Loucy (cell line): ENCODE results near the gene RNF11.
"Not testable (repeated sequence)": the region's sequence is repeated elsewhere in the genome, so short reads cannot be mapped to it uniquely, and the experiment has no call there.

Experiments
- H2AFZ ChIP-seq: fragments of 200-600 bp; sonication (generic); 2 replicates; pipeline ENCODE4 v1.6.0; 2016; ENCODE audit warnings: antibody characterized with exemption, mild to moderate bottlenecking, low read length, moderate library complexity
- H3F3A ChIP-seq: fragments of 200-600 bp; 2 replicates; pipeline ENCODE4 v1.6.0; 2016; ENCODE audit warnings: antibody characterized with exemption, low read depth, mild to moderate bottlenecking
- H3K27me3 ChIP-seq: fragments of 200-600 bp; sonication (generic); 2 replicates; pipeline ENCODE4 v1.6.1; 2014; ENCODE audit warnings: low read length, mild to moderate bottlenecking; ENCODE audit not compliant: insufficient read depth, poor library complexity, severe bottlenecking
- H3K36me3 ChIP-seq: fragments of 200-600 bp; sonication (generic); 2 replicates; pipeline ENCODE4 v1.6.1; 2016; ENCODE audit warnings: low read length; ENCODE audit not compliant: insufficient read depth
- H3K4me1 ChIP-seq: fragments of 200-600 bp; sonication (generic); 2 replicates; pipeline ENCODE4 v1.5.1; 2014; ENCODE audit warnings: low read length, mild to moderate bottlenecking; ENCODE audit not compliant: insufficient read depth, poor library complexity, severe bottlenecking
- H3K4me2 ChIP-seq: fragments of 200-600 bp; sonication (generic); 2 replicates; pipeline ENCODE4 v1.6.0; 2014; ENCODE audit warnings: antibody characterized with exemption, low read length, low read depth, mild to moderate bottlenecking; ENCODE audit not compliant: poor library complexity, severe bottlenecking
- H3K4me3 ChIP-seq: fragments of 200-600 bp; sonication (generic); 2 replicates; pipeline ENCODE4 v1.5.1; 2014; ENCODE audit warnings: low read length, mild to moderate bottlenecking, mixed read lengths; ENCODE audit not compliant: poor library complexity, severe bottlenecking
- H3K79me2 ChIP-seq: fragments of 200-600 bp; sonication (generic); 2 replicates; pipeline ENCODE4 v1.6.1; 2014; ENCODE audit warnings: low read length; ENCODE audit not compliant: insufficient read depth
- H3K9ac ChIP-seq: fragments of 200-600 bp; sonication (generic); 2 replicates; pipeline ENCODE4 v1.6.0; 2014; ENCODE audit warnings: mild to moderate bottlenecking, low read depth, low read length, moderate library complexity; ENCODE audit not compliant: poor library complexity, severe bottlenecking
- H3K9me2 ChIP-seq: fragments of 200-600 bp; sonication (generic); replicated peaks from 2 replicates; pipeline ENCODE4 v1.6.1; 2016; ENCODE audit warnings: low read depth, low read length, mixed read lengths
- H3K9me3 ChIP-seq: fragments of 200-600 bp; sonication (generic); 2 replicates; pipeline ENCODE4 v1.6.1; 2014; ENCODE audit warnings: mild to moderate bottlenecking, antibody characterized with exemption, low read length, low read depth; ENCODE audit not compliant: insufficient read depth
- H4K20me1 ChIP-seq: fragments of 200-600 bp; sonication (generic); 2 replicates; pipeline ENCODE4 v1.6.0; 2014; ENCODE audit warnings: antibody characterized with exemption, low read length, mild to moderate bottlenecking; ENCODE audit not compliant: insufficient read depth, poor library complexity, severe bottlenecking
- EZH2phosphoT487 ChIP-seq: fragments of 200-600 bp; IDR thresholded peaks from 2 replicates; pipeline ENCODE4 v1.6.1; 2018; ENCODE audit warnings: antibody characterized with exemption, mild to moderate bottlenecking, moderate library complexity, borderline replicate concordance
- TF ChIP-seq, protein P1 (sequence below): fragments of 200-600 bp; sonication (generic); conservative IDR thresholded peaks from 2 replicates; pipeline ENCODE4 v1.5.1; 2014; ENCODE audit warnings: mild to moderate bottlenecking, antibody characterized with exemption, low read length

The RNF11 gene

DNA sequence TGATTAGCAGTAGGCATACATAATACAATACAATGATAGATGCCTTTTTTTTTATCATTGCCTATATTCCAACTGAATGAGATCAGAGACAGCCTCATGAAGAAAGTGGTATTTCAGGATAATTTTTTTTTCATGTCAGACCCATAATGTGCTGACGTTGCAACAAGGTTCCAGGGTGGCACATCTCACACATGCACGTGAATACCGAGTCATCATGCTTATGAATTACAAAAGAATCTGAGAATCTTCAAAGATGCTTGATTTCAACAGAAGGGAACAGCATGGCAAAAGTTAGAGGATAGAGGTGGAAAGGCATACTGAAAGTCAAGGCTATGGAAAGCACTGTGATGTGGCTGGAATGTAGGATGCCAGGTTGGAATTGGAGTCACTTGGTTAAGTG lies 5.0 kb upstream of the RNF11 start:
- Histone ChIP-seq H3K4me3 (no peak overlapping the region), H3K9me2 (no peaks in the 10 kb centered on the region), H3K36me3 (no peaks in the 10 kb centered on the region), H3K79me2 (peaks cover 4% of the 10 kb centered on the region; the same call in 1 of the 2 replicates), H3K9ac (no peak overlapping the region), H4K20me1 (no peaks in the 10 kb centered on the region), H3K4me2 (no peak overlapping the region), H3F3A (no peaks in the 10 kb centered on the region), H2AFZ (no peak overlapping the region; the same call in 1 of the 2 replicates), H3K27me3 (no peaks in the 10 kb centered on the region), H3K4me1 (peaks cover 15% of the 10 kb centered on the region), H3K9me3 (no peaks in the 10 kb centered on the region)
- no peak for TF ChIP-seq EZH2phosphoT487
- TF ChIP-seq, protein P1, sequence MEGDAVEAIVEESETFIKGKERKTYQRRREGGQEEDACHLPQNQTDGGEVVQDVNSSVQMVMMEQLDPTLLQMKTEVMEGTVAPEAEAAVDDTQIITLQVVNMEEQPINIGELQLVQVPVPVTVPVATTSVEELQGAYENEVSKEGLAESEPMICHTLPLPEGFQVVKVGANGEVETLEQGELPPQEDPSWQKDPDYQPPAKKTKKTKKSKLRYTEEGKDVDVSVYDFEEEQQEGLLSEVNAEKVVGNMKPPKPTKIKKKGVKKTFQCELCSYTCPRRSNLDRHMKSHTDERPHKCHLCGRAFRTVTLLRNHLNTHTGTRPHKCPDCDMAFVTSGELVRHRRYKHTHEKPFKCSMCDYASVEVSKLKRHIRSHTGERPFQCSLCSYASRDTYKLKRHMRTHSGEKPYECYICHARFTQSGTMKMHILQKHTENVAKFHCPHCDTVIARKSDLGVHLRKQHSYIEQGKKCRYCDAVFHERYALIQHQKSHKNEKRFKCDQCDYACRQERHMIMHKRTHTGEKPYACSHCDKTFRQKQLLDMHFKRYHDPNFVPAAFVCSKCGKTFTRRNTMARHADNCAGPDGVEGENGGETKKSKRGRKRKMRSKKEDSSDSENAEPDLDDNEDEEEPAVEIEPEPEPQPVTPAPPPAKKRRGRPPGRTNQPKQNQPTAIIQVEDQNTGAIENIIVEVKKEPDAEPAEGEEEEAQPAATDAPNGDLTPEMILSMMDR = no peak

DNA sequence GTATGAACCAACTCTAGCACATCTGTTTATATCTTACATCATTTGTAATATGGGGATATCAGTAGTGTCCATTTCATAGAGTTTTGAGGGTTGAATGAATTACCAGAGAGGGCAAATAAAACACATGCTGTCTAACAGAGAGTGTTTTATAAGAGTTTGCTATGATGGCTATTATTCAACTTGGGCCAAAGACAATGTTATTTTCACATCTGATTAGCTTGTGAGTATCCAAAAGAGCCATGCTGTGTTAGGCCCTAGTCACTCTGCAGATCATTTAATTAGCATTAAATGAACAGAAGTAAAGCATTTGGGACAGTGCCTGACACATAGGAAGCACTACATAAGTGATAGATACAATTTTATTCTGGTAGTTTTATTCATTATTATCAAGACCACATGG lies 4.2 kb upstream of the RNF11 start:
- H2AFZ ChIP-seq = no peak overlapping the region
- no peak overlapping the region for H3K4me3 ChIP-seq
- no peak for TF ChIP-seq EZH2phosphoT487
- TF ChIP-seq, protein P1 = no peak

DNA sequence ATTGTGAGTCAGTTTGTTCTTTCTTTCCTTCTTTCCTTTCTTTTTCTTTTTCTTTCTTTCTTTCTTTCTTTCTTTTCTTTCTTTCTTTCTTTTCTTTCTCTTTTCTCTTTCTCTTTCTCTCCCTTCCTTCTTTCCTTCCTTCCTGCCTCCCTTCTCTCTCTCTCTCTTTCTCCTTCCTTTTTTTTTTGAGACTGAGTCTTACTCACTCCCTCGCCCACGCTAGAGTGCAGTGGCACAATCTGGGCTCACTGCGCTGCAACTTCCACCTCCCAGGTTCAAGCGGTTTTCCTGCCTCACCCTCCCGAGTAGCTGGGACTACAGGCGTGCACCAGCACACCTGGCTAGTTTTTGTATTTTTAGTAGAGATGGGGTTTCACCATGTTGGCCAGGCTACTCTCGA lies 1.8 kb upstream of the RNF11 start:
- not testable (repeated sequence) for H3K4me2 ChIP-seq, H2AFZ ChIP-seq, H3K36me3 ChIP-seq, H3K27me3 ChIP-seq, H3F3A ChIP-seq, H3K4me3 ChIP-seq, H3K9ac ChIP-seq, H3K9me3 ChIP-seq, H3K9me2 ChIP-seq
- H3K4me1 ChIP-seq = peaks cover 28% of the 10 kb centered on the region
- peaks cover 35% of the 10 kb centered on the region for H3K79me2 ChIP-seq
- H4K20me1 ChIP-seq = peaks cover 26% of the 10 kb centered on the region

More for the DNA sequence above, 4.2 kb upstream of the RNF11 start:
- no peak overlapping the region for H3K9ac ChIP-seq
- peaks cover 11% of the 10 kb centered on the region for H3K79me2 ChIP-seq
- peaks cover 15% of the 10 kb centered on the region for H3K4me1 ChIP-seq
- peaks cover 6% of the 10 kb centered on the region for H4K20me1 ChIP-seq
- H3F3A ChIP-seq = no peaks in the 10 kb centered on the region
- no peak overlapping the region for H3K4me2 ChIP-seq
- no peaks in the 10 kb centered on the region for H3K9me2 ChIP-seq
- H3K27me3 ChIP-seq = no peaks in the 10 kb centered on the region
- H3K9me3 ChIP-seq = no peaks in the 10 kb centered on the region
- H3K36me3 ChIP-seq = no peaks in the 10 kb centered on the region

DNA sequence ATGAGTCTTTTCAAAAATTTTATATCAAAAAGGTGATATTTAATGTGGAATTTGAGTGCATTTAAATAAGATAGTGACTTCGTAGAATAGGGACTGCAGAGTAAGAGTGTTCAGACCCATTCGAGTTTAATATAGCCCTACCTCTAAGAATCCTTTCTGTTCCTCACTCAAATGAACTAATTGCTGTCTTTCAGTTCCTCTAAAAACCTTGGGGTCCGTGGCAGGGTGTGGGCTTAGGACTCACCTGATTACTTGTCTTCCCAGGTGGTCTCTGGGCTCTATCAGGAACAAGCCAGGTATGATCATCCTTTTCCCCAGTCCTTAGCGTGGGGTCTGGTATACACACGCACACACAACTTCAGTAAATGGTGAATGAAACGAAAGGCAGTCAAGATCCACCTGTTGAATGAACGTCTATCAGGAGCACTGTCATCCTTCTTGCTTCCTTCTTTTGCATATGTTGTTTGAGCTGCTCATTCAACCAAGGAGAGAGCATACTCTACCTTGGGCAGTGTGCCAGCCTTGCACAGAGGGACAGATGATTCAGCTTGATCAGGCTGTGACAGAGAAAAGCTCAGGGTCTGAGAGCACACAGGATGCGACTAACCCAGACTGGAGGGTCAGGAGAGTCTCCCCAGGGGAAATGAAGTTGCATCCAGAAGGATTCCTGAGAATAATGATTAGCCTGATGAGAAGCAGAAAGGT lies 1.2 kb upstream of the RNF11 start:
- Histone ChIP-seq H3K4me2 (peak overlapping the region; percentile 94), H2AFZ (peak overlapping the region; percentile 99), H3F3A (no peaks in the 10 kb centered on the region), H3K9ac (peak overlapping the region; percentile 88), H3K9me2 (no peaks in the 10 kb centered on the region), H3K4me3 (peak overlapping the region; percentile 84), H3K79me2 (peaks cover 41% of the 10 kb centered on the region), H3K9me3 (no peaks in the 10 kb centered on the region), H3K27me3 (no peaks in the 10 kb centered on the region), H3K36me3 (no peaks in the 10 kb centered on the region), H4K20me1 (peaks cover 32% of the 10 kb centered on the region), H3K4me1 (peaks cover 34% of the 10 kb centered on the region)
- TF ChIP-seq, protein P1 = no peak
- no peak for TF ChIP-seq EZH2phosphoT487
